Neural cell (in vitro differentiated cells): ENCODE measurements around the gene MDH2. TPM values are rescaled to one million over a fixed set of nuclear protein-coding genes. Genes with fewer than 3 reads are reported as not detected.
"Not testable (repeated sequence)": the region's sequence is repeated elsewhere in the genome, so short reads cannot be mapped to it uniquely, and the experiment has no call there.

Experiments
- H2AFZ ChIP-seq: fragments of 200-600, 300-800 bp; sonication (generic), shearing (Covaris generic); 2 replicates; pipeline ENCODE4 v1.6.0; 2014; ENCODE audit warnings: low read depth, mild to moderate bottlenecking, antibody characterized with exemption, low read length, moderate library complexity
- H3F3A ChIP-seq: fragments of 200-600 bp; shearing (Covaris generic); 2 replicates; pipeline ENCODE4 v1.6.1; 2016; ENCODE audit warnings: mild to moderate bottlenecking, moderate library complexity, mixed read lengths, antibody characterized with exemption, low read length; ENCODE audit not compliant: insufficient read depth, poor library complexity, severe bottlenecking
- H3K27ac ChIP-seq: fragments of 200-600, 300-800 bp; sonication (generic), shearing (Covaris generic); 2 replicates; pipeline ENCODE4 v1.5.1; 2014; ENCODE audit warnings: mild to moderate bottlenecking, low read length, moderate library complexity
- H3K27me3 ChIP-seq: fragments of 300-800, 200-600 bp; sonication (generic), shearing (Covaris generic); 2 replicates; pipeline ENCODE4 v1.6.0; 2014; ENCODE audit warnings: mild to moderate bottlenecking, low read depth, low read length, moderate library complexity; ENCODE audit not compliant: insufficient read depth
- H3K36me3 ChIP-seq: fragments of 300-800, 200-600 bp; sonication (generic), shearing (Covaris generic); 2 replicates; pipeline ENCODE4 v1.5.1; 2014; ENCODE audit warnings: mild to moderate bottlenecking, antibody characterized with exemption, low read length, moderate library complexity; ENCODE audit not compliant: insufficient read depth
- H3K4me2 ChIP-seq: fragments of 300-800, 200-600 bp; sonication (generic), shearing (Covaris generic); 2 replicates; pipeline ENCODE4 v1.6.0; 2014; ENCODE audit warnings: mild to moderate bottlenecking, low read length
- H3K4me3 ChIP-seq: fragments of 300-800, 200-600 bp; sonication (generic), shearing (Covaris generic); 2 replicates; pipeline ENCODE4 v1.5.1; 2014; ENCODE audit warnings: mild to moderate bottlenecking, low read length, moderate library complexity
- H3K79me2 ChIP-seq: fragments of 200-600 bp; shearing (Covaris generic); replicated peaks from 2 replicates; pipeline ENCODE4 v1.6.0; 2014; ENCODE audit warnings: mild to moderate bottlenecking, low read length, moderate library complexity; ENCODE audit not compliant: insufficient read depth
- H3K9ac ChIP-seq: fragments of 300-800, 200-600 bp; sonication (generic), shearing (Covaris generic); 2 replicates; pipeline ENCODE4 v1.6.1; 2016; ENCODE audit warnings: mild to moderate bottlenecking, low read length, mixed read lengths
- H3K9me2 ChIP-seq: fragments of 200-600 bp; shearing (Covaris generic); 2 replicates; pipeline ENCODE4 v1.6.1; 2016; ENCODE audit warnings: mild to moderate bottlenecking, low read length, mixed read lengths; ENCODE audit not compliant: insufficient read depth
- H3K9me3 ChIP-seq: fragments of 200-600, 300-800 bp; sonication (generic), shearing (Covaris generic); 2 replicates; pipeline ENCODE4 v1.6.1; 2016; ENCODE audit warnings: mild to moderate bottlenecking, mixed run types, low read length, moderate library complexity, mixed read lengths
- H4K20me1 ChIP-seq: fragments of 200-600 bp; shearing (Covaris generic); 2 replicates; pipeline ENCODE4 v1.6.1; 2016; ENCODE audit warnings: mild to moderate bottlenecking, mixed run types; ENCODE audit not compliant: insufficient read depth
- EP300 ChIP-seq: fragments of 450-650 bp; conservative IDR thresholded peaks from 2 replicates; pipeline ENCODE4 v1.6.1; 2014; ENCODE audit warnings: antibody characterized with exemption, mild to moderate bottlenecking, moderate library complexity; ENCODE audit not compliant: poor library complexity, severe bottlenecking
- EZH2 ChIP-seq: fragments of 200-600, 300-800 bp; shearing (Covaris generic), sonication (generic); IDR thresholded peaks from 2 replicates; pipeline ENCODE4 v1.6.1; 2014; ENCODE audit warnings: antibody characterized with exemption, low read length, borderline replicate concordance, mild to moderate bottlenecking; ENCODE audit not compliant: insufficient read depth, poor library complexity, severe bottlenecking
- MXI1 ChIP-seq: fragments of 450-650 bp; conservative IDR thresholded peaks from 2 replicates; pipeline ENCODE4 v1.6.1; 2014; ENCODE audit warnings: antibody characterized with exemption, mild to moderate bottlenecking; ENCODE audit not compliant: poor library complexity, severe bottlenecking
- POLR2AphosphoS5 ChIP-seq: IDR thresholded peaks from 2 replicates; pipeline ENCODE4 v1.6.1; 2012
- RAD21 ChIP-seq: fragments of 450-650 bp; conservative IDR thresholded peaks from 2 replicates; pipeline ENCODE4 v1.6.1; 2014; ENCODE audit warnings: antibody characterized with exemption, mild to moderate bottlenecking, moderate library complexity
- SMC3 ChIP-seq: fragments of 450-650 bp; conservative IDR thresholded peaks from 2 replicates; pipeline ENCODE4 v1.6.1; 2014; ENCODE audit warnings: antibody characterized with exemption, mild to moderate bottlenecking, moderate library complexity; ENCODE audit not compliant: poor library complexity
- TAF1 ChIP-seq: IDR thresholded peaks from 2 replicates; pipeline ENCODE4 v1.6.1; 2012; ENCODE audit warnings: low read depth
- polyA plus RNA-seq: library from polyadenylated mRNA; depleted of rRNA; stranded (reverse); fragments of >200 nt; gene quantifications from 2 replicates; pipeline ENCODE4 v1.2.3, GENCODE V29; 2014
- TF ChIP-seq, protein P1 (sequence below): fragments of 450-650 bp; IDR thresholded peaks from 2 replicates; pipeline ENCODE4 v1.5.1; 2014; ENCODE audit warnings: antibody characterized with exemption, mild to moderate bottlenecking, moderate library complexity; ENCODE audit not compliant: poor library complexity, severe bottlenecking
- TF ChIP-seq, protein P2 (sequence below): IDR thresholded peaks from 2 replicates; pipeline ENCODE4 v1.6.1; 2012; ENCODE audit warnings: borderline replicate concordance

Gene MDH2
- polyA plus RNA-seq, 1 donor from 2014 or later = 60.5 TPM

DNA sequence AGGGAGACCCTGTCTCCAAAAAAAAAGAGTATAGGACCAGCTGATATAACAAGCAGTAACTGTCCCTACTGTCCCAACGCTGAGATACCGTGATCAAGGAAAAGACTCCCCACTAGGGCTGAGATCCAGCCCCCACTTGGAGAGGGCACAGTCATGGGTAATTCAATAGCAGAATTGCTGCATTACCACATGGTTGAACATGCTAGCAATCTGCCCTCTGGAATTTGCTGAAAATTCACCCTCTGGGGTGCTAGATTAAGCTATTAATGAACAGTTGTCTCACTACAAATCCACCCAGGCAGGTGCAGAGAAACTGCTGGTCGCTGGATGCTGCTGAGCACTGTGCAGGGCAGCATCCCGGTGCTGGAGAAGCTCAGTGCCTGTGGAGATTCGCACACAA is 46.4 kb downstream of the MDH2 start:
- H3K9me2 ChIP-seq, H3K27me3 ChIP-seq, H4K20me1 ChIP-seq, H3F3A ChIP-seq, H3K9me3 ChIP-seq, H3K36me3 ChIP-seq, H3K4me3 ChIP-seq, H3K79me2 ChIP-seq, H2AFZ ChIP-seq, H3K4me2 ChIP-seq, H3K27ac ChIP-seq, H3K9ac ChIP-seq: not testable (repeated sequence)

DNA sequence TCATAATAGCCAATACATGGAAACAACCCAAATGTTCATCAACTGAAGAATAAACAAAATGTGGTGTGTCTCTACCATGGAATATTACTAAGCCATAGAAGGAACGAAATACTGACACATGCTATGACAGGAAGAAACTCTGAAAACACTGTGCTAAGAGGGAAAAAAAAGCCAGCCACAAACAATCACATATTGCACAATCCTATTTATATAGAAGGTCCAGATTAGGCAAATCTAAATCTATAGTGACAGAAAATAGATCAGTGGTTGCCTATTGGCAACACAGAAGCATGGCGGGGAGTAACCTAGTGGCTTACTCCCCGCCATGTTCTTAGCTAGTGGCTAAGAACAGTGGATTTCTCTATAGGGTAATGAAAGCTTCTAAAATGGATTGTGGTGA is 48.0 kb downstream of the MDH2 start:
- TF ChIP-seq EP300 (no peak), TAF1 (no peak), POLR2AphosphoS5 (no peak), SMC3 (no peak), EZH2 (no peak), RAD21 (no peak), MXI1 (no peak)
- TF ChIP-seq, protein P1, sequence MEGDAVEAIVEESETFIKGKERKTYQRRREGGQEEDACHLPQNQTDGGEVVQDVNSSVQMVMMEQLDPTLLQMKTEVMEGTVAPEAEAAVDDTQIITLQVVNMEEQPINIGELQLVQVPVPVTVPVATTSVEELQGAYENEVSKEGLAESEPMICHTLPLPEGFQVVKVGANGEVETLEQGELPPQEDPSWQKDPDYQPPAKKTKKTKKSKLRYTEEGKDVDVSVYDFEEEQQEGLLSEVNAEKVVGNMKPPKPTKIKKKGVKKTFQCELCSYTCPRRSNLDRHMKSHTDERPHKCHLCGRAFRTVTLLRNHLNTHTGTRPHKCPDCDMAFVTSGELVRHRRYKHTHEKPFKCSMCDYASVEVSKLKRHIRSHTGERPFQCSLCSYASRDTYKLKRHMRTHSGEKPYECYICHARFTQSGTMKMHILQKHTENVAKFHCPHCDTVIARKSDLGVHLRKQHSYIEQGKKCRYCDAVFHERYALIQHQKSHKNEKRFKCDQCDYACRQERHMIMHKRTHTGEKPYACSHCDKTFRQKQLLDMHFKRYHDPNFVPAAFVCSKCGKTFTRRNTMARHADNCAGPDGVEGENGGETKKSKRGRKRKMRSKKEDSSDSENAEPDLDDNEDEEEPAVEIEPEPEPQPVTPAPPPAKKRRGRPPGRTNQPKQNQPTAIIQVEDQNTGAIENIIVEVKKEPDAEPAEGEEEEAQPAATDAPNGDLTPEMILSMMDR = no peak
- TF ChIP-seq, protein P2, sequence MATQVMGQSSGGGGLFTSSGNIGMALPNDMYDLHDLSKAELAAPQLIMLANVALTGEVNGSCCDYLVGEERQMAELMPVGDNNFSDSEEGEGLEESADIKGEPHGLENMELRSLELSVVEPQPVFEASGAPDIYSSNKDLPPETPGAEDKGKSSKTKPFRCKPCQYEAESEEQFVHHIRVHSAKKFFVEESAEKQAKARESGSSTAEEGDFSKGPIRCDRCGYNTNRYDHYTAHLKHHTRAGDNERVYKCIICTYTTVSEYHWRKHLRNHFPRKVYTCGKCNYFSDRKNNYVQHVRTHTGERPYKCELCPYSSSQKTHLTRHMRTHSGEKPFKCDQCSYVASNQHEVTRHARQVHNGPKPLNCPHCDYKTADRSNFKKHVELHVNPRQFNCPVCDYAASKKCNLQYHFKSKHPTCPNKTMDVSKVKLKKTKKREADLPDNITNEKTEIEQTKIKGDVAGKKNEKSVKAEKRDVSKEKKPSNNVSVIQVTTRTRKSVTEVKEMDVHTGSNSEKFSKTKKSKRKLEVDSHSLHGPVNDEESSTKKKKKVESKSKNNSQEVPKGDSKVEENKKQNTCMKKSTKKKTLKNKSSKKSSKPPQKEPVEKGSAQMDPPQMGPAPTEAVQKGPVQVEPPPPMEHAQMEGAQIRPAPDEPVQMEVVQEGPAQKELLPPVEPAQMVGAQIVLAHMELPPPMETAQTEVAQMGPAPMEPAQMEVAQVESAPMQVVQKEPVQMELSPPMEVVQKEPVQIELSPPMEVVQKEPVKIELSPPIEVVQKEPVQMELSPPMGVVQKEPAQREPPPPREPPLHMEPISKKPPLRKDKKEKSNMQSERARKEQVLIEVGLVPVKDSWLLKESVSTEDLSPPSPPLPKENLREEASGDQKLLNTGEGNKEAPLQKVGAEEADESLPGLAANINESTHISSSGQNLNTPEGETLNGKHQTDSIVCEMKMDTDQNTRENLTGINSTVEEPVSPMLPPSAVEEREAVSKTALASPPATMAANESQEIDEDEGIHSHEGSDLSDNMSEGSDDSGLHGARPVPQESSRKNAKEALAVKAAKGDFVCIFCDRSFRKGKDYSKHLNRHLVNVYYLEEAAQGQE = no peak
- H3K27ac ChIP-seq = no peak overlapping the region
- no peaks in the 10 kb centered on the region for H3K79me2 ChIP-seq
- no peaks in the 10 kb centered on the region for H3F3A ChIP-seq
- H3K9me3 ChIP-seq = no peaks in the 10 kb centered on the region
- no peak overlapping the region for H3K9ac ChIP-seq
- H4K20me1 ChIP-seq = no peaks in the 10 kb centered on the region
- H3K4me3 ChIP-seq = no peak overlapping the region
- no peaks in the 10 kb centered on the region for H3K27me3 ChIP-seq
- no peak overlapping the region for H2AFZ ChIP-seq
- H3K36me3 ChIP-seq = no peaks in the 10 kb centered on the region
- H3K4me2 ChIP-seq = no peak overlapping the region
- no peaks in the 10 kb centered on the region for H3K9me2 ChIP-seq

DNA sequence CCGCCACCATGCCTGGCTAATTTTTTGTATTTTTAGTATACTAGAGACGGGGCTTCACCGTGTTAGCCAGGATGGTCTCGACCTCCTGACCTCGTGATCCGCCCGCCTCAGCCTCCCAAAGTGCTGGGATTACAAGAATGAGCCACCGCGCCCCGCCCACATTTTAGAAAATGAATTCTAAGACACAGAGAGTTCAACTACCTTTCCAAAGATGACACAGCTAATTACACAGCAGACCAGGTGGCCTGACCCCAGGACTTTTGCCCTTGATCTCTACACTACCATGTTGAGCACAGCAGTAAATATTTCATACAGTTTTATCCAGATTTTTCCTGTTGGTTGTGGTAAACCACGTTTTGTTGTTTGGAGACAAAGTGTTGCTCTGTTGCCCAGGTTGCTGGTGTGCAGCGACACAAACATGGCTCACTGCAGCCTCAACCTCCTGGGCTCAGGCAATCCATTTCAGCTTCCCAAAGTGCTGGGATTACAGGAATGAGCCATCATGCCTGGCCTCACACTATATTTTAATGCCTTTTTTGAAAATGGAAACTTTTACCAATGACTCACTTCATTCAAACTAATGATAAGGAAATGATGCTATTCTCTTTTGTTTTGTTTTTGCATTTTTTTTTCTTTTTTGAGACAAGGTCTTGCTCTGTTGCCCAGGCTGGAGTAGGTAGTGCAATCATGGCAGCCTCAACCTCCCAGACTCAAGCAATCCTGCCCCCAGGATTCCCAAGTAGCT is 54.0 kb downstream of the MDH2 start:
- H2AFZ ChIP-seq, H3K79me2 ChIP-seq, H3K9me3 ChIP-seq, H3K4me3 ChIP-seq, H4K20me1 ChIP-seq, H3K27ac ChIP-seq, H3K36me3 ChIP-seq, H3K9ac ChIP-seq, H3F3A ChIP-seq, H3K27me3 ChIP-seq, H3K9me2 ChIP-seq, H3K4me2 ChIP-seq: not testable (repeated sequence)

DNA sequence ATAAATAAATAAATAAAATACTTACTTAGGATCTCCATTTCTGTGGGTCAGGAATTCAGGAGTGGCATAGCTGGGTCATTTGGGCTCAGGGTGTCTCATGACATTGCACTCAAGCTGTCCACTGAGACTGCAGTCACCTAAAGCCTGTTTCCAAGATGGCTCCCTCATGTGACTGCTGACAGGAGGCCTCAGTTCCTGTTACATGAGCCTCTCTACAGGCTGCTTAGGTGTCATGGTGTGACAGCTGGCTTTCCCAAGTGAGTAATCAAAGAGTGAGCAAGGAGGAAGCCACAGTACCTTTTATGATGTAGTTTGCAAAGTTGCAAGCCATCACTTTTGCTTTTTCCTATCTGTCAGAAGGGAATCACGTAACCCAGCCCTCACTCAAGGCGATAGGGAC is 55.9 kb downstream of the MDH2 start:
- H4K20me1 ChIP-seq, H3K4me2 ChIP-seq, H3K9me2 ChIP-seq, H3K79me2 ChIP-seq, H3K9ac ChIP-seq, H3F3A ChIP-seq, H3K36me3 ChIP-seq, H2AFZ ChIP-seq, H3K9me3 ChIP-seq, H3K27ac ChIP-seq, H3K27me3 ChIP-seq, H3K4me3 ChIP-seq: not testable (repeated sequence)

DNA sequence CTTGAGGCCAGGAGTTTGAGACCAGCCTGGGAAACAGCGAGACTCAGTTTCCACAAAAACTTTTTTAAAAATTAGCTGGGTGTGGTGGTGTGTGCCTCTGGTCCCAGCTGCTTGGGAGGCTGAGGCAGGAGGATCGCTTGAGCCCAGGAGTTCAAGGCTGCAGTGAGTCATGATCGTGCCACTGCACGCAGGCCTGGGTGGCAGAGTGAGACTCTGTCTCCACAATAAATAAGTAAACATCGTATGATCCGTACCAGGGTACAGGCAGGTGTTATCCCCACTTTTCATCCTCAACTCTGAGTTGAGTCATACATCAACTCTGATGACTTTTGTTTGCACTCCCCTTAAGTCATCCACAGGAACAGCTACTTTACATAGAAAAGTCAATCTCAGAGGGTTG is 58.2 kb downstream of the MDH2 start:
- not testable (repeated sequence) for H3K27ac ChIP-seq, H3K79me2 ChIP-seq, H3K4me3 ChIP-seq, H3K9me2 ChIP-seq, H4K20me1 ChIP-seq, H3K27me3 ChIP-seq, H3K9me3 ChIP-seq, H3K36me3 ChIP-seq, H3F3A ChIP-seq, H2AFZ ChIP-seq, H3K4me2 ChIP-seq, H3K9ac ChIP-seq
